HepG2 (cell line): ENCODE measurements around the gene CYB5A. TPM values are rescaled to one million over a fixed set of nuclear protein-coding genes. Genes with fewer than 3 reads are reported as not detected.

Experiments used
- ARNT ChIP-seq: fragments of 450-650 bp; IDR thresholded peaks from 2 replicates; pipeline ENCODE4 v1.6.1; 2017
- ATF7-NPFF ChIP-seq: sonication (generic); formaldehyde crosslinking; IDR thresholded peaks from 2 replicates; pipeline ENCODE4 v1.8.1; 2023; ENCODE audit warnings: mild to moderate bottlenecking, low read depth, missing genetic modification reagents, moderate library complexity
- CEBPB ChIP-seq: IDR thresholded peaks from 2 replicates; pipeline ENCODE4 v1.6.1; 2011; ENCODE audit warnings: low read depth, low read length, improper control_type of control experiment, borderline replicate concordance
- MED13 ChIP-seq: sonication (generic); formaldehyde crosslinking; IDR thresholded peaks from 2 replicates; pipeline ENCODE4 v1.5.0; 2020; ENCODE audit warnings: missing genetic modification reagents
- MED8 ChIP-seq: sonication (generic); formaldehyde crosslinking; IDR thresholded peaks from 2 replicates; pipeline ENCODE4 v1.8.1; 2023; ENCODE audit warnings: mild to moderate bottlenecking, missing genetic modification reagents; ENCODE audit not compliant: insufficient replicate concordance
- NR2F1 ChIP-seq, 2 experiments: fragments of 450-650 bp in 1 of 2; formaldehyde crosslinking in 1 of 2; IDR thresholded peaks; 2 replicates each; pipeline versions ENCODE4 v1.5.0 to v1.6.1; 2016 to 2020; ENCODE audit warnings: mild to moderate bottlenecking in 1 of 2, missing compliant biosample characterization in 1 of 2, missing genetic modification reagents in 1 of 2, moderate library complexity in 1 of 2
- PHB2 ChIP-seq: fragments of 450-650 bp; IDR thresholded peaks from 2 replicates; pipeline ENCODE4 v1.6.1; 2018; ENCODE audit not compliant: partially characterized antibody
- SRF ChIP-seq: IDR thresholded peaks from 2 replicates; pipeline ENCODE4 v1.6.1; 2011; ENCODE audit warnings: mild to moderate bottlenecking, low read depth, low read length, moderate library complexity
- ZNF121 ChIP-seq: sonication (generic); formaldehyde crosslinking; IDR thresholded peaks from 2 replicates; pipeline ENCODE4 v1.5.0; 2020; ENCODE audit warnings: mild to moderate bottlenecking, missing genetic modification reagents
- ZNF256 ChIP-seq: sonication (generic); formaldehyde crosslinking; conservative IDR thresholded peaks from 2 replicates; pipeline ENCODE4 v1.4.0; 2020; ENCODE audit warnings: missing genetic modification reagents
- ZNF335 ChIP-seq: sonication (generic); formaldehyde crosslinking; IDR thresholded peaks from 2 replicates; pipeline ENCODE4 v1.4.0; 2020; ENCODE audit warnings: missing genetic modification reagents
- ZNF441 ChIP-seq: sonication (generic); formaldehyde crosslinking; IDR thresholded peaks from 2 replicates; pipeline ENCODE4 v1.7.0; 2021; ENCODE audit warnings: missing genetic modification reagents, borderline replicate concordance
- ZNF530 ChIP-seq: sonication (generic); formaldehyde crosslinking; IDR thresholded peaks from 2 replicates; pipeline ENCODE4 v1.5.0; 2020; ENCODE audit warnings: low read depth, mild to moderate bottlenecking, missing genetic modification reagents
- ZNF567 ChIP-seq: sonication (generic); formaldehyde crosslinking; IDR thresholded peaks from 2 replicates; pipeline ENCODE4 v1.8.1; 2023; ENCODE audit warnings: mild to moderate bottlenecking, missing genetic modification reagents, borderline replicate concordance
- ZNF776 ChIP-seq: sonication (generic); formaldehyde crosslinking; IDR thresholded peaks from 2 replicates; pipeline ENCODE4 v1.4.0; 2020; ENCODE audit warnings: mild to moderate bottlenecking, missing genetic modification reagents
- ZNF878 ChIP-seq: sonication (generic); formaldehyde crosslinking; IDR thresholded peaks from 2 replicates; pipeline ENCODE4 v1.8.1; 2023; ENCODE audit warnings: mild to moderate bottlenecking, missing genetic modification reagents, moderate library complexity
- polyA plus RNA-seq, 8 experiments: library from polyadenylated mRNA; depleted of rRNA in 3 of 8; stranded (reverse) in 7 of 8; unstranded in 1 of 8; fragments of >200 nt; fragmentation: Illumina TruSeq in 4 of 8; extraction: Trizol in 4 of 8; gene quantifications; 2 replicates each; pipeline versions ENCODE4 v1.2.1 to v1.2.3, GENCODE V29; 2011 to 2016; ENCODE audit warnings: low read depth in 4 of 8, missing spikeins in 1 of 8, mixed read lengths in 1 of 8; ENCODE audit not compliant: insufficient read depth in 1 of 8
- total RNA-seq, 5 experiments: library from RNA; depleted of rRNA; stranded (reverse); fragments of >200 nt; fragmentation: Illumina TruSeq; extraction: Trizol; gene quantifications; 2 replicates each; pipeline ENCODE4 v1.2.3, GENCODE V29; 2016; ENCODE audit warnings: low read depth in 1 of 5
- TF ChIP-seq, protein P1 (sequence below): sonication (generic); formaldehyde crosslinking; IDR thresholded peaks from 2 replicates; pipeline ENCODE4 v1.5.0; 2020; ENCODE audit warnings: missing genetic modification reagents
- TF ChIP-seq, protein P2 (sequence below): sonication (generic); formaldehyde crosslinking; IDR thresholded peaks from 2 replicates; pipeline ENCODE4 v1.4.0; 2020; ENCODE audit warnings: missing genetic modification reagents, mild to moderate bottlenecking, borderline replicate concordance
- TF ChIP-seq, protein P3 (sequence below): sonication (generic); formaldehyde crosslinking; IDR thresholded peaks from 2 replicates; pipeline ENCODE4 v1.5.0; 2020; ENCODE audit warnings: mild to moderate bottlenecking, missing genetic modification reagents
- TF ChIP-seq, protein P4 (sequence below): IDR thresholded peaks from 2 replicates; pipeline ENCODE4 v1.6.1; 2016
- TF ChIP-seq, protein P5 (sequence below): sonication (generic); formaldehyde crosslinking; IDR thresholded peaks from 2 replicates; pipeline ENCODE4 v1.8.0; 2022; ENCODE audit warnings: missing genetic modification reagents, low read depth, mild to moderate bottlenecking, borderline replicate concordance
- TF ChIP-seq, protein P6 (sequence below): IDR thresholded peaks from 2 replicates; pipeline ENCODE4 v1.6.1; 2016; ENCODE audit warnings: low read depth

The CYB5A gene
- total and polyA plus RNA-seq, 2 of the 13 experiments (the other 11 are each of a cell fraction or from before 2014, with no cell fraction given) = 215 to 356 TPM

DNA sequence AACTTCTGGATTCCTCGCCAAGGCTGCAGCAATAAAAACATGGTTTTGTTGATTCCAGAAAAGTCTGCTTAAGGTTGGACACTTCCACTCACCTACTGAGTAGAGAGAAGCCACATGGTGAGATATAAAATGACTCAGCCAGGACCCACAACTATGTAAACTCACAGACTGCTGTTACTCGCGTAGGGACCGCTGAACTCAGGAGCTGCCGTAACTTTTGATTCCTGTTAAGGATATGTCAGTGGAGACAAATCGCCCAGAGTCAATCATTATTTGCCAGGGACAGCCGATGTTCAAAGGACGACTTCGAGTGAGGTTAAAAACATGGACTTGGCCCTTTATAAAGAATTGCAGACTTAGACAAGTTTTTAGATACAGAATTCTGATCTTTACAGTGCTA lies 25.6 kb downstream of the CYB5A start (continued):
- TF ChIP-seq, protein P1, sequence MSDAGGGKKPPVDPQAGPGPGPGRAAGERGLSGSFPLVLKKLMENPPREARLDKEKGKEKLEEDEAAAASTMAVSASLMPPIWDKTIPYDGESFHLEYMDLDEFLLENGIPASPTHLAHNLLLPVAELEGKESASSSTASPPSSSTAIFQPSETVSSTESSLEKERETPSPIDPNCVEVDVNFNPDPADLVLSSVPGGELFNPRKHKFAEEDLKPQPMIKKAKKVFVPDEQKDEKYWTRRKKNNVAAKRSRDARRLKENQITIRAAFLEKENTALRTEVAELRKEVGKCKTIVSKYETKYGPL (CRISPR knock-in tag) = no peak
- TF ChIP-seq, protein P2, sequence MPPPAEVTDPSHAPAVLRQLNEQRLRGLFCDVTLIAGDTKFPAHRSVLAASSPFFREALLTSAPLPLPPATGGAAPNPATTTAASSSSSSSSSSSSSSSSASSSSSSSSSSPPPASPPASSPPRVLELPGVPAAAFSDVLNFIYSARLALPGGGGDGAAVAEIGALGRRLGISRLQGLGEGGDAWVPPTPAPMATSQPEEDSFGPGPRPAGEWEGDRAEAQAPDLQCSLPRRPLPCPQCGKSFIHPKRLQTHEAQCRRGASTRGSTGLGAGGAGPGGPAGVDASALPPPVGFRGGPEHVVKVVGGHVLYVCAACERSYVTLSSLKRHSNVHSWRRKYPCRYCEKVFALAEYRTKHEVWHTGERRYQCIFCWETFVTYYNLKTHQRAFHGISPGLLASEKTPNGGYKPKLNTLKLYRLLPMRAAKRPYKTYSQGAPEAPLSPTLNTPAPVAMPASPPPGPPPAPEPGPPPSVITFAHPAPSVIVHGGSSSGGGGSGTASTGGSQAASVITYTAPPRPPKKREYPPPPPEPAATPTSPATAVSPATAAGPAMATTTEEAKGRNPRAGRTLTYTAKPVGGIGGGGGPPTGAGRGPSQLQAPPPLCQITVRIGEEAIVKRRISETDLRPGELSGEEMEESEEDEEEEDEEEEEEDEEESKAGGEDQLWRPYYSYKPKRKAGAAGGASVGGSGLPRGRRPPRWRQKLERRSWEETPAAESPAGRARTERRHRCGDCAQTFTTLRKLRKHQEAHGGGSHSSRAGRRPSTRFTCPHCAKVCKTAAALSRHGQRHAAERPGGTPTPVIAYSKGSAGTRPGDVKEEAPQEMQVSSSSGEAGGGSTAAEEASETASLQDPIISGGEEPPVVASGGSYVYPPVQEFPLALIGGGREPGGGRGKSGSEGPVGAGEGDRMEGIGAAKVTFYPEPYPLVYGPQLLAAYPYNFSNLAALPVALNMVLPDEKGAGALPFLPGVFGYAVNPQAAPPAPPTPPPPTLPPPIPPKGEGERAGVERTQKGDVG (CRISPR knock-in tag) = no peak
- TF ChIP-seq, protein P3, sequence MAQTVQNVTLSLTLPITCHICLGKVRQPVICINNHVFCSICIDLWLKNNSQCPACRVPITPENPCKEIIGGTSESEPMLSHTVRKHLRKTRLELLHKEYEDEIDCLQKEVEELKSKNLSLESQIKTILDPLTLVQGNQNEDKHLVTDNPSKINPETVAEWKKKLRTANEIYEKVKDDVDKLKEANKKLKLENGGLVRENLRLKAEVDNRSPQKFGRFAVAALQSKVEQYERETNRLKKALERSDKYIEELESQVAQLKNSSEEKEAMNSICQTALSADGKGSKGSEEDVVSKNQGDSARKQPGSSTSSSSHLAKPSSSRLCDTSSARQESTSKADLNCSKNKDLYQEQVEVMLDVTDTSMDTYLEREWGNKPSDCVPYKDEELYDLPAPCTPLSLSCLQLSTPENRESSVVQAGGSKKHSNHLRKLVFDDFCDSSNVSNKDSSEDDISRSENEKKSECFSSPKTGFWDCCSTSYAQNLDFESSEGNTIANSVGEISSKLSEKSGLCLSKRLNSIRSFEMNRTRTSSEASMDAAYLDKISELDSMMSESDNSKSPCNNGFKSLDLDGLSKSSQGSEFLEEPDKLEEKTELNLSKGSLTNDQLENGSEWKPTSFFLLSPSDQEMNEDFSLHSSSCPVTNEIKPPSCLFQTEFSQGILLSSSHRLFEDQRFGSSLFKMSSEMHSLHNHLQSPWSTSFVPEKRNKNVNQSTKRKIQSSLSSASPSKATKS (CRISPR knock-in tag) = no peak
- TF ChIP-seq ATF7-NPFF (CRISPR knock-in tag) (no peak), ZNF776 (no peak), PHB2 (no peak), SRF (peak; percentile 61; the same call in 1 of the 2 replicates), ZNF878 (CRISPR knock-in tag) (no peak), ZNF256 (CRISPR knock-in tag) (no peak), ZNF335 (CRISPR knock-in tag) (no peak), ARNT (no peak), MED8 (CRISPR knock-in tag) (no peak), CEBPB (no peak), ZNF530 (CRISPR knock-in tag) (no peak), ZNF121 (CRISPR knock-in tag) (no peak), ZNF441 (no peak), ZNF567 (CRISPR knock-in tag) (no peak), NR2F1 (CRISPR knock-in tag; IDR thresholded peaks at IDR 0.05) (no peak), MED13 (CRISPR knock-in tag) (no peak)
- TF ChIP-seq, protein P4, sequence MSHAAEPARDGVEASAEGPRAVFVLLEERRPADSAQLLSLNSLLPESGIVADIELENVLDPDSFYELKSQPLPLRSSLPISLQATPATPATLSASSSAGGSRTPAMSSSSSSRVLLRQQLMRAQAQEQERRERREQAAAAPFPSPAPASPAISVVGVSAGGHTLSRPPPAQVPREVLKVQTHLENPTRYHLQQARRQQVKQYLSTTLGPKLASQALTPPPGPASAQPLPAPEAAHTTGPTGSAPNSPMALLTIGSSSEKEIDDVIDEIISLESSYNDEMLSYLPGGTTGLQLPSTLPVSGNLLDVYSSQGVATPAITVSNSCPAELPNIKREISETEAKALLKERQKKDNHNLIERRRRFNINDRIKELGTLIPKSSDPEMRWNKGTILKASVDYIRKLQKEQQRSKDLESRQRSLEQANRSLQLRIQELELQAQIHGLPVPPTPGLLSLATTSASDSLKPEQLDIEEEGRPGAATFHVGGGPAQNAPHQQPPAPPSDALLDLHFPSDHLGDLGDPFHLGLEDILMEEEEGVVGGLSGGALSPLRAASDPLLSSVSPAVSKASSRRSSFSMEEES = no peak
- TF ChIP-seq, protein P5, sequence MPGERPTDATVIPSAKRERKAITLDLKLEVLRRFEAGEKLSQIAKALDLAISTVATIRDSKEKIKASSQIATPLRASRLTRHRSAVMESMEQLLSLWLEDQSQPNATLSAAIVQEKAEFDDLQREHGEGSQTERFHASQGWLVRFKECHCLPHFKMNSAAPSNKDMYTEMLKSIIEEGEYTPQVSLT (CRISPR knock-in tag) = no peak
- TF ChIP-seq, protein P6, sequence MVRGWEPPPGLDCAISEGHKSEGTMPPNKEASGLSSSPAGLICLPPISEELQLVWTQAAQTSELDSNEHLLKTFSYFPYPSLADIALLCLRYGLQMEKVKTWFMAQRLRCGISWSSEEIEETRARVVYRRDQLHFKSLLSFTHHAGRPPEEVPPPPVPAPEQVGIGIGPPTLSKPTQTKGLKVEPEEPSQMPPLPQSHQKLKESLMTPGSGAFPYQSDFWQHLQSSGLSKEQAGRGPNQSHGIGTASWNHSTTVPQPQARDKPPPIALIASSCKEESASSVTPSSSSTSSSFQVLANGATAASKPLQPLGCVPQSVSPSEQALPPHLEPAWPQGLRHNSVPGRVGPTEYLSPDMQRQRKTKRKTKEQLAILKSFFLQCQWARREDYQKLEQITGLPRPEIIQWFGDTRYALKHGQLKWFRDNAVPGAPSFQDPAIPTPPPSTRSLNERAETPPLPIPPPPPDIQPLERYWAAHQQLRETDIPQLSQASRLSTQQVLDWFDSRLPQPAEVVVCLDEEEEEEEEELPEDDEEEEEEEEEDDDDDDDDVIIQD = peak; percentile 88
